SU-DHL-6 (cell line): ENCODE data around the gene XYLB.

Experiments used
- H2AFZ ChIP-seq: fragments of 200-600 bp; sonication (generic); 2 replicates; pipeline ENCODE4 v1.6.1; 2014; ENCODE audit warnings: low read depth, mild to moderate bottlenecking, moderate library complexity, mixed read lengths, antibody characterized with exemption, low read length; ENCODE audit not compliant: severe bottlenecking
- H3F3A ChIP-seq: fragments of 200-600 bp; shearing (Covaris generic); 2 replicates; pipeline ENCODE4 v1.6.0; 2016; ENCODE audit warnings: antibody characterized with exemption, mild to moderate bottlenecking; ENCODE audit not compliant: insufficient read depth
- H3K27ac ChIP-seq: fragments of 200-600 bp; sonication (generic); 2 replicates; pipeline ENCODE4 v1.5.1; 2016; ENCODE audit warnings: low read depth, mild to moderate bottlenecking, low read length, moderate library complexity, mixed read lengths
- H3K27me3 ChIP-seq: fragments of 200-600 bp; sonication (generic), shearing (Covaris generic); 2 replicates; pipeline ENCODE4 v1.6.0; 2014; ENCODE audit warnings: mild to moderate bottlenecking, low read length
- H3K36me3 ChIP-seq: fragments of 200-600 bp; sonication (generic); 2 replicates; pipeline ENCODE4 v1.6.1; 2014; ENCODE audit warnings: mild to moderate bottlenecking, low read length, mixed read lengths
- H3K4me2 ChIP-seq: fragments of 300-600, 200-600 bp; shearing (Covaris generic), sonication (generic); 2 replicates; pipeline ENCODE4 v1.6.0; 2014; ENCODE audit warnings: low read length, low read depth, mild to moderate bottlenecking; ENCODE audit not compliant: poor library complexity, severe bottlenecking
- H3K4me3 ChIP-seq: fragments of 200-600 bp; sonication (generic); 2 replicates; pipeline ENCODE4 v1.5.1; 2014; ENCODE audit warnings: antibody characterized with exemption, low read length, mild to moderate bottlenecking, mixed read lengths; ENCODE audit not compliant: insufficient read depth, poor library complexity, severe bottlenecking
- H3K79me2 ChIP-seq: fragments of 200-600 bp; sonication (generic); 2 replicates; pipeline ENCODE4 v1.6.1; 2014; ENCODE audit warnings: mild to moderate bottlenecking, low read length, moderate library complexity; ENCODE audit not compliant: insufficient read depth
- H3K9ac ChIP-seq: fragments of 200-600 bp; sonication (generic); 2 replicates; pipeline ENCODE4 v1.7.0; 2014; ENCODE audit warnings: mild to moderate bottlenecking, low read length
- H3K9me2 ChIP-seq: fragments of 200-600 bp; sonication (generic); replicated peaks from 2 replicates; pipeline ENCODE4 v1.6.1; 2014; ENCODE audit warnings: low read length; ENCODE audit not compliant: insufficient read depth
- H3K9me3 ChIP-seq: fragments of 200-600 bp; sonication (generic); 2 replicates; pipeline ENCODE4 v1.6.1; 2014; ENCODE audit warnings: low read length, mixed read lengths; ENCODE audit not compliant: insufficient read depth
- H4K20me1 ChIP-seq: fragments of 200-600 bp; sonication (generic); 2 replicates; pipeline ENCODE4 v1.6.1; 2014; ENCODE audit warnings: low read depth, mild to moderate bottlenecking, antibody characterized with exemption, low read length, moderate library complexity, mixed read lengths
- CTCF ChIP-seq: fragments of 200-600 bp; sonication (generic); IDR thresholded peaks from one replicate; pipeline ENCODE4 v1.5.1; 2017; ENCODE audit warnings: antibody characterized with exemption, mild to moderate bottlenecking, low read length, moderate library complexity; ENCODE audit not compliant: insufficient read depth, poor library complexity, severe bottlenecking
- EZH2phosphoT487 ChIP-seq: fragments of 200-600 bp; sonication (generic), shearing (Covaris generic); conservative IDR thresholded peaks from 2 replicates; pipeline ENCODE4 v1.6.1; 2018; ENCODE audit warnings: mild to moderate bottlenecking, antibody characterized with exemption, low read length, moderate library complexity, mixed read lengths

Gene XYLB

GRCh38 chr3:38459499-38460048 is 113.0 kb downstream of the XYLB start:
- Histone ChIP-seq H3K36me3 (no peaks in the 10 kb centered on the region), H3F3A (no peaks in the 10 kb centered on the region), H3K9me2 (no peaks in the 10 kb centered on the region), H3K9ac (no peak overlapping the region), H3K79me2 (no peaks in the 10 kb centered on the region), H3K27ac (no peak overlapping the region), H3K9me3 (no peaks in the 10 kb centered on the region), H3K4me2 (no peak overlapping the region), H2AFZ (no peak overlapping the region), H3K27me3 (no peaks in the 10 kb centered on the region), H4K20me1 (no peaks in the 10 kb centered on the region), H3K4me3 (no peak overlapping the region)
- TF ChIP-seq EZH2phosphoT487 (no peak), CTCF (no peak)

GRCh38 chr3:38460377-38461270 is 114.0 kb downstream of the XYLB start:
- Histone ChIP-seq H2AFZ (no peak overlapping the region), H3K9me2 (no peaks in the 10 kb centered on the region), H3K27ac (no peak overlapping the region), H3K4me2 (no peak overlapping the region), H3F3A (no peaks in the 10 kb centered on the region), H3K36me3 (no peaks in the 10 kb centered on the region), H3K9me3 (no peaks in the 10 kb centered on the region), H3K4me3 (no peak overlapping the region), H3K79me2 (no peaks in the 10 kb centered on the region), H3K27me3 (no peaks in the 10 kb centered on the region), H3K9ac (no peak overlapping the region), H4K20me1 (no peaks in the 10 kb centered on the region)
- TF ChIP-seq CTCF (no peak), EZH2phosphoT487 (no peak)
